Bronchial epithelial cell (primary cell): Measurements from ENCODE around the gene SMIM23. TPM values are rescaled to one million over a fixed set of nuclear protein-coding genes. Genes with fewer than 3 reads are reported as not detected.

Experiments used
- DNase-seq: peaks from one replicate; pipeline ENCODE4 v3.0.0-alpha.2; 2010; ENCODE audit warnings: low read depth
- FAIRE-seq: peaks from 2 replicates; lab custom pipeline; 2011; peaks lifted over from hg19 to GRCh38; lab: Jason Lieb, UNC
- H3K27me3 ChIP-seq: 2 replicates; pipeline ENCODE4 v1.5.1; 2011; ENCODE audit warnings: low read length; ENCODE audit not compliant: control insufficient read depth, insufficient read depth
- H3K36me3 ChIP-seq: 2 replicates; pipeline ENCODE4 v1.5.1; 2011; ENCODE audit warnings: low read length; ENCODE audit not compliant: control insufficient read depth, insufficient read depth
- H3K4me3 ChIP-seq: 2 replicates; pipeline ENCODE4 v1.5.1; 2011; ENCODE audit warnings: mild to moderate bottlenecking, low read depth, low read length, control low read depth
- CTCF ChIP-seq: IDR thresholded peaks from 2 replicates; pipeline ENCODE4 v1.5.1; 2011; ENCODE audit warnings: mild to moderate bottlenecking, moderate library complexity, low read length, control low read depth, inconsistent platforms; ENCODE audit not compliant: insufficient read depth, severe bottlenecking
- total RNA-seq: library from RNA; depleted of rRNA; stranded (reverse); fragments of >200 nt; gene quantifications from 2 replicates; pipeline ENCODE4 v1.2.1, GENCODE V29; 2014

Gene SMIM23
- total RNA-seq, 1 donor from 2014 or later = not detected

DNA sequence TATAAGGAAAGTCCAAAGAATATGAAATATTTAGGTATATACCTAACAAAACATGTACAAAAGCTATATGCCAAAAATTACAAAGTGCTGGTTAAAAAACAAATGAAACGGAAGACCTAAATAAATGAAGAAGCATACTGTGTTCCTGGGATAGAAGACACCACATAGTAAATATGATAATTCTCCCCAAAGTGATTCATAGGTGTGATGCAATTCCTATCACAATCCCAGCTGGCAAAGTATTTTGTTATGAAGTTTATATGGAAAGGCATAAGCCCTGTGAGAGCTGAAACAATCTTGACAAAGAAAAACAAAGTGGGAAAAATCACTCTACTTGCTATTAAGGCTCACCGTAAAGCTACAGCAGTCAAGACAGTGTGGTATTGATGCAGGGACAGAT lies 2.6 kb upstream of the SMIM23 start:
- H3K36me3 ChIP-seq = no peaks in the 10 kb centered on the region
- TF ChIP-seq CTCF = no peak

GRCh38 chr5:171789353-171789752 lies 3.7 kb downstream of the SMIM23 start:
- no peak for TF ChIP-seq CTCF
- Histone ChIP-seq H3K4me3 (no peak overlapping the region), H3K36me3 (no peaks in the 10 kb centered on the region), H3K27me3 (no peaks in the 10 kb centered on the region)
- DNase-seq (no peak), FAIRE-seq (no peak)

More for the DNA sequence above, 2.6 kb upstream of the SMIM23 start:
- peak; percentile 74 for DNase-seq
- FAIRE-seq = no peak
- no peak overlapping the region for H3K4me3 ChIP-seq
- no peaks in the 10 kb centered on the region for H3K27me3 ChIP-seq

DNA sequence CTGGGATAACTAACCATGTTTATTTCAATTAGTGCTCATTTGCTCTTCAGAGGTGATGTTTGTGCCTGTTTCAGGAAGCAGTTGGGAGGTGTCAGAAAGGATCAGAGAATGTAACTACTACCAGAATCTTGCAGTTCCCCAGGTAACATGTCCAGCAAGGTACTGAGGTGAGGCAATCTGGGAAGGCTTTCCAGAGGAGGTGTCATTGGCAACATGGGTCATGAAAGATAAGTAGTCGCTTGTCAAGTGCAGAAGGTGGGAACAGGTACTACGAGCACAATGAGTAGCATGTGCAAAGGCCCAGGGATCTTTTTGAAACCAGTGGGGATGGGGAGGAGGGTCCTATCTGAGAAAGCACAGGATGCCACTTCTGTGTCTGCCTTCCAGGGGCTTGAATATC lies 4.8 kb downstream of the SMIM23 start:
- Histone ChIP-seq H3K36me3 (no peaks in the 10 kb centered on the region), H3K27me3 (no peaks in the 10 kb centered on the region), H3K4me3 (no peak overlapping the region)
- no peak for TF ChIP-seq CTCF
- no peak for DNase-seq
- FAIRE-seq = no peak

DNA sequence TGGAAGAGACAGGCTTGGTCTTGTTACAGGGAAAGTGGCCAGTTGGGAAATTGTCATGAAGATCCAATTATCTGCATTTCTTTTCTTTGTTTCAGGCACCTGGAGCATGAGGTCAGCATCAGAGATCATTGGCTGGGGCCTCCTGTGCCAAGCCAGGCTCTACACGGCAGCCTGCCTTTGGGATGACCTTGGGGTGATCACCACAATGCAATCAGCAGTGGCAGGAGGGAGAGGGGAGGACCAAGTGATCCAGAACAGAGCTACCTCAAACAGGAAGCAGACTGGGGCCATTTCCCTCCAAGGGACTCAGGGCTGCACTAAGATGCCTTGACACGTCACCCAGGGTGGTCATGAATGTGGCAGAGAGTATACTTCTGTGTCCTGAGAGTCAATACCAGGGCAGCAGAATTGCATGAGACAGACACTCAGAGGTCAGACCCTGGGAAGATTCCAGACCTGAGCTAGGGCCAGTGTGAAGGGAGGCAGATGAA lies 8.9 kb downstream of the SMIM23 start:
- TF ChIP-seq CTCF = no peak
- no peak for DNase-seq
- no peak overlapping the region for H3K4me3 ChIP-seq
- H3K27me3 ChIP-seq = no peaks in the 10 kb centered on the region
- H3K36me3 ChIP-seq = no peaks in the 10 kb centered on the region
- no peak for FAIRE-seq

DNA sequence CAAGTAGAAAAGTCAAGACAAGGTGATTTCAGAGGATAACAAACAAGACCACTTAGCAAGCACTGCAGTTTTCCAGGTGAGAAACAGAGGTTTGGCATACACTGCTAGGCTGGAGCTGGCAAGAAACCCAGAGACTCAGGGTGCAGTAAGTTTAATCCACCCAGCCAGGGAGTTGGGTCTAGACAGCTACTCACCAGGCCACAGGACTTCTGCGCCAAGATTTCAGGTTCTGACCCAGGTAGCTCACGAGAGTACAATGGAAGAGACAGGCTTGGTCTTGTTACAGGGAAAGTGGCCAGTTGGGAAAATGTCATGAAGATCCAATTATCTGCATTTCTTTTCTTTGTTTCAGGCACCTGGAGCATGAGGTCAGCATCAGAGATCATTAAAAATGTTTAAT lies 9.8 kb downstream of the SMIM23 start:
- DNase-seq = peak; percentile 9

More for the DNA sequence above, 9.8 kb downstream of the SMIM23 start:
- FAIRE-seq = no peak
- Histone ChIP-seq H3K27me3 (no peaks in the 10 kb centered on the region), H3K4me3 (no peak overlapping the region), H3K36me3 (no peaks in the 10 kb centered on the region)
- TF ChIP-seq CTCF = no peak
